HG03103 (cell line): ENCODE measurements around the gene KCNK17.
"Not testable (repeated sequence)": the region's sequence is repeated elsewhere in the genome, so short reads cannot be mapped to it uniquely, and the experiment has no call there.

Experiments used
- ATAC-seq: cut with Tn5 transposase; IDR thresholded peaks from one replicate; pipeline ENCODE4 v1.9.1; 2021; ENCODE audit warnings: low read depth; ENCODE audit not compliant: unreplicated experiment

The KCNK17 gene

DNA sequence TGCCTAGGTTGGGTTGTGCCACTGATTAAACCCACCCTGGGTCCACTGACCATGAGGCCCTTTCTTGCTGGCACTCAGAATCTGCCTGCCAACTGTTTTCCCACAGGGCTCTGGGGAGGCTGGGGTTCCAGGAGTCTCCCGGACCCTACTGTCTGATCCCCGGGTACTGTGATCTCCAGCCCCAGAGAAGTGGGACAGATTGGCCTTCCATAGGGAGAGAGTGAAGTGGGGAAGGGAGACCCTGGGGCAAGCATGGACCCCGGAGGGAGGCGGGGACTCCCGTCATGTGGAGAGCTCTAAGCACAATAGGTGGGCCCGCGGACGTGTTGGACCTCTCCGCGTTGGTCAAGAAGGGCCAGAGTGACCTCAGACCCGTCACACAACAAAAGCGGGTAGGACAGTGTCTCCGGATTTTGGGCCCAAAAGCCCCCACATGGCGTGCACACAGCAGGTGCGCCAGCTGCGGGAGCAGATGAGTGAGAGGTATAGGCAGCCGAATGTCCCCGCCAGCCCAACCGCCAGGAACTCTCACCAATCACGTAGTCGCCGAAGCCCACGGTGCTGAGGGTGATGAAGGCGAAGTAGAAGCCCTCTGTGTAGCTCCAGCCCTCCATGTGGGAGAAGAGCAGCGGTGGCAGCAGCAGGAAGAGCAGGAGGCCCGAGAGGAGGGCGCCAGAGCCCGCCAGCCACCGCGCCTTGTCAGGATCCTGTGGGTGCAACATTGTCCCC lies 10.6 kb downstream of the KCNK17 start:
- ATAC-seq, result no peak

DNA sequence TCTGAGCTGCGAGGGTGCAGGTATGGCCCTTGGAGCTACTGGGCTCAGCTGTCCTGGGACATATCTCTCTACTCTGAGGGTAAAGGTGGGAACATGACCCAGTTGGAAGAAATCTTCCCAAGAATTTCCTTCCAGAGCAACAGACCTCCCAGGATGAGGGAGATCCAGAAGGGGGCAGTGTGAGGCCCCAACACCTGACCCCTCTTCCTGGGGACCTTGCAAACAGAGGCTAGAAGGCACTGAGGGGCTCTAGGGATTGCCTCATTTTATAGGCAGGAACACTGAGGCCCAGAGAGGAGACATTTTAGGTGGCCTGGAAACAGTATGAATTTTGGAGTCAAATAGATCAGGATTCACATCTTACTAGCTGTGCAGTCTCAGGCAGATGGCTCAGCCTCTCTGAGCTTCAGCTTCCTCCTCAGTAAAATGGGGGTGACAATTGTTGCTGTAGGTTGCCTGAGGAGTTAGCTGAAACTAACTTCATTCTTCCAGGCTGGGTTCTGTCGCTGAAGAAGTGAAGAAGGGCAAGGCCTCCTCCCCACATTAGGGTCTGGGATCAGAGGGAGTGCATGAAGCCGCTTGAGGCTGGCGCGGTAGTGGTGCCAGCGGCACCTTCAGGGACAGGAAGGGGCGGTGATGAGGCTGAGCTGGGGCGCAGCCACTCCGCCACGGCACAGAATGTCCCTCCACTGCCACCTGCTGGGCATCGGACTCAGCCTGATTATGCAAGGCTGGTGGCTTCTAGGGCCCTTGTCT lies 11.4 kb downstream of the KCNK17 start:
- no peak for ATAC-seq

DNA sequence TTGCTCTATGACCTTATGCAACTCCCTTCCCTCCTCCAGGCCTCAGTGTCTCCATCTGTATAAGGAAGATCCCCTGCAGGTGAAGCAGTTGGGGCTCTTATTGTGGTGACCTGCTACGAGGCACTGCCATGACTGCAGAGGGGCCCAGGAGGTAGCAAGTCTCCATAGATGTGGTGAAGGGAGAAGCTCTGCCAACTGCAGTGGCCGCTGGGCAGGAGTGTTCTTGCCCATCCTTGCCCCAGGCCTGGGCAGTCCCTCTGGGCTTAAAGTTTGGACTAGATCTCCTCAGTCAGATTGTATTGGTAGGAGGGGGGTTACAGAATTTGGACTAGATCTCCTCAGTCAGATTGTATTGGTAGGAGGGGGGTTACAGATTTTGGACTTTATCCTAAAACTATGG lies 12.2 kb downstream of the KCNK17 start:
- ATAC-seq, result no peak

DNA sequence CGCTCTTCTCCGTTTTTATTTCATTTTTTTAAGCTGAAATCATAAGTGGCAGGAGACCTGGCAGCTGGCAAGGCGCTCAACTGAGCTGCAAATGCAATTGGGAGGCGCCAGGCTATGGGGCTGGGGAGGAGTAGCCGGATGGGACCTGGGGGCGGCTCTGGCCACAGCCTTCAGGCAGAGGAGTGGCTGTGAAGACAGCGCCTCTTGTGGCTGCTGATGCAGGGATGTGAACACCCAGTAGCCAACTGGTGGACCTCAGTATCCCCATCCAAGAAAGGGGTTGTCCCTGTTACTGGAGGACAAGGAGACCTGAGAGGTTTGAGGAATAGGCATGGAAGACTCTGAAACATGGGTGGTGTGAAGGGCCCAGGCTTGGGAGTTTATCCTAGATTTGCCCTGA lies 12.6 kb downstream of the KCNK17 start:
- no peak for ATAC-seq

DNA sequence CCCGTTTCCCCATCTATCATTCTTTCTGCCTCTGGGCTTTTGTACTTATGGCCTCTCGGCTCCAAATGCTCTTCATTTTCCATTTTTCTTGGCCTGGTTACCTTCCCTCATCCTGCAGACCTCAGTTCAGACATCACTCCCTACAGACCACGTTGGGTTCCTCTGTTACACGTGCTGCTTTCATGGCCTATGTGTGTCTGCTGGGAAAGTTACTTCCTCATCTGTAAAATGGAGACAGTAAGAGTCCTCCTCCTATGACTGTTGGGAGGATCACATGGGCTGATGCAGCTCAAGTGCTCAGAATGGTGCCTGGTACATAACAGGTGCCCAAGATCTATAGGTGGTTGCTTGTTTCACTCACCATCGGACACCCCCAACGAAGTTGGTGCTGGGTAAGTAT lies 13.5 kb downstream of the KCNK17 start:
- ATAC-seq, result no peak

DNA sequence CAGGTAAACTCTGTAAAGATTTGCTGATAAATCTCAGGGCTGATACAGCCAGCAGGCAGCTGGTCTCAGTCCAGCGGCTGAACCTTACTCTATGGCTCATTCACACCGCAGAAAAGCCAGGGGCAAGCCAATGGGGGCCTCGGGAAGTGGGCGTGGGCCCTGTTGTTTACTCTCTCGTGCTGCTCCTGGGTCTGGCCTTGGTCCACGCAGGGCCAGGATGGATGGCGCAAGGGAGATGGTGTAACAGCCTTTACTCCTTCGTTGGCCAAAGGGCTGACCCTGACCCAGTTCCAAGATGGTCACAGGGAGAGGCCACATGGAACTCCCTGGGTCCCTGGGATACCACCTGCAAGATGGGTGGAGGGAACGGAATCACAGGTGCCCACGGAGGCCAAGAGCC lies 16.2 kb downstream of the KCNK17 start:
- no peak for ATAC-seq

DNA sequence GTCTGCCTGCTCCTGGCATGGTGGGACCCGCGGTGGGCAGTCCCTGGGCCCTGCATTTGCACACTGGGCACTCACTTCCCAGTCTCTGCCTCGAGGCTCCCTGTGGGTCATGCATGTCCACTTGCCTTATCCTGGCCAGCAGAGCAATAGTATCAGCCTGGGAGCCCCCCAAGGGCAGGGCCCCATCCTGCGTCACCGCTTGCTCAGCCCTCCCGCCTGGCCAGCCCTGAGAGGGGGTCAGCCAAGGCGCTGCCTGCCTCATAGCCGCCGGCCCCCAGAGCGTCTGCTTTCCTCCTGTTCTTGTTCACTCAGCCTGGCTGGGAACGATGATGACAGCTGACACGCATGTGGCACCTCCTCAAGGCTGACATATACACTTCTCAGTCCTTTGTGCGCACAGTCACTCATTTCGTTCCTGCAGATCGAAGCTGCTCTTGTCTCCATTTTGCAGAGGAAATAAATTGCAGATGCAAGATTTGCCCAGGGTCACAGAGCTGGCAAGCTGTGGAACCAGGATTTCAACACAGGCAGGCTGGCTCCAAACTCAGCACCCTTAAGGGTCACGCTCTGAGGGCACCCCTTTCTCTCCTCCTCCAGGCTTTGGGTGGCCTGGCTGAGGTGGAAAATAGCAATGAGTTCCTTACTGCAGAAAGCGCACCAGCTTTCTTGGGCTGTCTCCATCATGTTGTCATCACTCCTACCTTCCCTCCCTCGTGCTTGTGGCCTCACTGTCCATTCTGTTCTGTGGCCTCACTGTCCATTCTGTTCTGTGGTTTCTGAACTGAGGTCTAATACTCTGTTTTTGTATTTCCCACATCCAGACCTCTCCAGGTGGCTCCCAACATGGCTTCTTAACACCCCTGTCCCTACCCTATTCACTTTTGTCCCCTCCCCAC lies 17.2 kb downstream of the KCNK17 start:
- ATAC-seq, result no peak

DNA sequence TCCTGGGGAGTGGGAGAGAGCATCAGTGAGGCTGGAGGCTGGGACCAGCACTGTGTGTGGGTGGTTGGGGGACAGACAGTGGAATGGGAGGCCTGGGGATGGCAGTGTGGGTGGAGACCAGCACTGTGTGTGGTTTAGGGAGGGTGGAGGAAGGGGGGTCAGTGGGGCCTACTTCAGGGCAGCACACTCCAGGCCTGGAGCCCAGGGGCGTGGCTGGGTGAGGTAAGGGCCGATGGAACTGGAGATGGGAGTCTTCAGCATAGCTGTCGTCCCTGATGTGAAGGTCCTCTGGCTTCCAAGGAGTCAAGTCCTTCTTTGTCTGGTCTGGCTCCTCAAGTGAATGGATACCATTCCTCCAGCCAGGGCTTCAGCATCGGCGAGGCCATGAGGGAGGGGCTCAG lies 18.6 kb downstream of the KCNK17 start:
- no peak for ATAC-seq

DNA sequence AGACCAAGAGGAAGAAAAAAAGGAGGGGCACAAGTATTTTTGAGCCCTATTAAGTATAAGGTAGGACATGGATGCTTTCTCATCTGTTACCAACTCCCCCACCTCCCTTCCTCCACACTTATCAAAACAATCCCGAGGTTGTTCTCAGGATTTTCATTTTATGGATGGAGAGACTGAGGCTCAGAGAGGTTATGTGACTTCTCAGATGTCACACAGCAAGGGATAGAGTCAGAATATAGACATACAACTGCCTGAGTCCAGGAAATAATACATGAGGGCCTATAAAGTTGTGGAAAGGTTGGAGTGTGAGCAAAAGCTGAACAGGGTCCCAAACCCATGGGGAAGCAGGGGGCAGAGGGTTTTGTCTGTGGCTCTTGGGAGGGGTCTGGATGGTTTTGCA lies 19.3 kb downstream of the KCNK17 start:
- ATAC-seq, result no peak

DNA sequence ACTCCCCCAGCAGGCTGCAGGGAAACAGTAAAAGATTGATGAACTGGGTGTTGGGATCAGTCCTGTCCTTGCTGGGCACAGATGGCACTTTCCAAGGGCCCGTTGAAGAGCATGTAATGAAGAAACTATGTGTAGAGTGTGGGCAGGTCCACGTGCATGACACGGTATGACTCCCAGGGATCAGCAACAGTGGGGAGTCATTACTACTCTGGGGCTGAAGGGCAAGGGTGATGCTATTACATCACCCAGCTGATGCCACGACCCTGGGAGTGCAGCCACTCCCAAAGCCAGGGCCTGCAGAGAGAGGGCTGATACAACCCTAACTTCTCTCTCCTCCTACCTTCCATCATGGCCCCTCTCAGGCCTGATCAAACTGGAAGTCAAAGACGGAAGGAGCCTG lies 20.1 kb downstream of the KCNK17 start:
- ATAC-seq, result no peak

DNA sequence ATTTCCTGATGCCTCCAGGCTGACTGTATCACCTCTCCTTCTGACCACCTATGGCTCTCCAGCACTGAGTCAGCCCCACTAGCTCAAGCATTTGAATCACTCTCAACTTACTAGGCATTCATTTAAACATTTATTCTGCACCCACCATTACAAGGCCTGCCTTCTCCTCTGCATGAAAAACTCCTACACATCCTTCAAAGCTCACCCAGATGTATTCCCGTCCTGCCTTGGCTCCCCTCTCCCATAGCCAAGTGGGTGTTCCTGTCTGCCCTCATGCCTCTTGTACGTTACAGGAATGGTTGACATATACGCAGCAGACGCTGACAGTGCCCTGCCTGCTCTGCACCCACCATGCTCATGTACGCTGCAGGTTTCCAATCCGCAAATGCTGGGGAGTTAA lies 21.6 kb downstream of the KCNK17 start:
- no peak for ATAC-seq

DNA sequence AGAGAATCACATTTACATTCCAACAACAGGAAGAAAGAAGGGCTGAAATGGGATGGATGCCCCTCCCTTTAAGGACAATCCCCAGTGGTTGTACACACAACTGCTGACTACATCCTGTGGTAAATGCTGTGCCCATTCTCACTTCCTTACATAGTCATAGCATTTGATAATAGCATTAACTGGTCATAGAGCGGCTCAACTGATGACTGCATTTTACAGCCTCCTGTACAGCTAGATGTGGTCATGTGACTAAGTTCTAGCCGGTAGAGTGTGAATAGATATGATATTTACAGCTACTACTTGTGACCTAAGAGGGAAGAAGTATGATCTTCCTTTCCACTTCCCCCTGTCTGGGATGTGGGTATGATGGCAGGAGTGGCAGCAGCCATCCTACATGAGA lies 24.7 kb downstream of the KCNK17 start:
- ATAC-seq, result no peak

DNA sequence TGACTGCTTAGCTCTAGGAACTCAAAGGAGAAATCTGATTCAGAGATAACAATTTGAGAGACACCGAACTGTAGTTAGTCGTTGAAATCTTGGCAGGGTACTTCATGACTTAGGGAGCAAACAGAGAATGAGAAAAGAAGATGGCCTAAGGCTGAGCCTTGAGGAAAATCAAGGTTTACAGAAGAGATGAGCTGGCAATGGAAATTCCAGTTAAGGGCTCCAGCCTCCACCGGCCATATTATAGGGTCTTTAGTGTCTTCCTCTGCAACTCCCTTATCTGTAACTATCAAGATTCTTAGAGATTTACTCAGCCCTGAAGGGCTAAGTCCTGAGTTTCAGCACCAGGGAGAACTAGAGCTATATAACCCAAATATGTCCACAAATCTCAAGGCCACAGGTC lies 26.6 kb downstream of the KCNK17 start:
- ATAC-seq, result no peak

DNA sequence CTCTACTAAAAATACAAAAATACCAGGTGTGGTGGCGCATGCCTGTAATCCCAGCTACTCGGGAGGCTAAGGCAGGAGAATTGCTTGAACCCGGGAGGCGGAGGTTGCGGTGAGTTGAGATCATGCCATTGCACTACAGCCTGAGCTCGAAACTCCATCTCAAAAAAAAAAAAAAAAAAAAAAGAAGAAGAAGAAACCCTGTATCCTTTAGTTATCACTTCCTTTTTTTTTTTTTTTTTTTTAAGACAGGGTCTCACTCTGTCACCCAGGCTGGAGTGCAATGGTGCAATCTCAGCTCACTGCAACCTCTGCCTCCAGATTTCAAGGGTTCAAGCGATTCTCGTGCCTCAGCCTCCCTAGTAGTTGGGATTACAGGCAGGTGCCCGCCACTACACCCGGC lies 27.6 kb downstream of the KCNK17 start:
- not testable (repeated sequence) for ATAC-seq

DNA sequence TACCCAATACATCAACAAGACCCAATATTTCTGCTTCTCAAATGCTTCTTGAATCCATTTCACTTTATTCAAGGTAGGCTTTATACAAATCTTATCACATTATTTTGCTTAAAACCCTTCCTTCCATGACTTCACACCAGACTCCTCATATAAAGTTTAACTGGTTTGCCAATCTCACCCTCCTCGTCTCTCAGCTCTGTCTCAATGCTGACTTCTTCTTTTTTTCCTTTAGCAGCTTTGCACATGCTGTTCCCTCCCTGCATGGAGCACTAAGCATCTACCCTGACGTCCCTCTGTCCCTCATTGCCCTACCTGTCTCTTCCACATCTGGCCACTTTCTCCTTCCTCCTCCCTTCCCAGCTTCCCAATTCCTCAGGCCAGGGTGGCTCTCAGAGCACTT lies 31.4 kb downstream of the KCNK17 start:
- ATAC-seq, result no peak

DNA sequence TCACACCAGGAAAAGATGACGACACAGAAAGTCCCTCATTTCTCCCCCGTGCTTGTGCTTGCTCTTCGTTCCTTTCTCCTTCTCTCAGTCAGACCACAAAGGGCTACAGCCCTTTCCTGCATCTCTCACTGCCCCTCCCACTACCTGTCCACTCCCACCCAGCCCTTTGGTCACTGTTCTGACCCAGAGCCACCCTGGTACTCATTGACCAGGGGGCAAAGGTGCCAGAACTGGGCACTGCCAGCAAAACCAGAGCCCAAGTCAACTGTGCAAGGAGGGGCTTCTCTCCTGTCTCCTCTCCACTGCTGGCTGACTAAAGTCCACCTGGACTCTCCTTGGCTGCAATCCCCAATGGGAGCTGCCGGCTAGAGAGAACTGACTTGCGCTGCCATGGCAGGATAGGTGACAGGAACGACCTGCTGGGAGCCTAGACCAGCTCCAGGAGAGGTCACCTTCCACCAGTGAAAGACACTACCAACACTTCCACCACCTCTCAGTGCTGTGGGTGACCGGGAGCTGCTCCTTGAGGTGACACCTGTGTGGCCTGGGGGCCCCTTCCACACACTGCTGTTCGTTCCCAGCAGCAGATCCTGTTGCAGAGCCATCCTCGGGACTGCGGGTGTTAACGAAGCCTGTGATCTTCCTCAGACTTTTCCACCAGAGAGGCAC lies 32.8 kb downstream of the KCNK17 start:
- no peak for ATAC-seq

DNA sequence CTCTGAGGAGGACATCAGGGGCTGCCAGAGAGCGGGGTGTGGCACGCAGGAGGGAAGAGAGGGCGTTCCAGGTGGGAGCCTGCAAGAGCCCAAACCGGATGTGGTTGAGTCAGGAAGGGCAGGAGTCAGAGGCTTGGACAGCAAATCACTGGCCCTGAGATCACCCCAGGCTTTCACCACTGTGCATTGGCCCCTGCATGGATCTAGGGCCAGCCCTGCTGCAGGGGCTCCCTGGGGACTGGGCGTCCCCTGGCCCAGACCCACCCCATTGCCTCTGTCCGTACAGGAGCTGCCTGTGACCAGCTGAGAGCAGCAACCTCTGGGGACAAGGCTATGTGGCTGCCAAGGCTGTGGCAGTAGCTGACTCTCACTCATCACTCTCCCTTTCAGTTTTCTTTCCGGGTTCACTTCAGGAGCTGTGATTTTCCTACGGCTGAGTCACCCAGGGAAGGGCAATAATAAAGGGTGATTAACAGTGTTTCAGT lies 33.9 kb downstream of the KCNK17 start:
- no peak for ATAC-seq

DNA sequence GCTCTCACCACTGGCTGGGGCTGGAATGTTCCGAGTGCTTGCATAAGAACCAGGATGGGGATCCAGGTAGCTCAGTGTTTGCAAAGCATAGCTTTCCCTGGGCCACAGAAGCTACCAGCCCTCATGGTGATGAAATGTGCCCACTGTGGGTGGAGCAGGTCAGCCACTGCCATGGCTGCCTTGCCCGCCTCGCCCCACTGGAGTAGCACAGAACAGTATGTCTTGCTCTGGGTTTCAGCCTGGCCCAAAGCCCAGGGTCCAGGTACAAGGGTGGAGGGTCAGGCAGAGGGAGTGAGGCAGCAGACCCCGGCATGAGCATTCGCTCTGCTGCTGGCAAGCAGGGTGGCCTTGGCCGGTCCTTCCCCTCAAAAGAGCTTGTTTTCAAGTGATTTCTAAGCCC lies 34.7 kb downstream of the KCNK17 start:
- no peak for ATAC-seq

DNA sequence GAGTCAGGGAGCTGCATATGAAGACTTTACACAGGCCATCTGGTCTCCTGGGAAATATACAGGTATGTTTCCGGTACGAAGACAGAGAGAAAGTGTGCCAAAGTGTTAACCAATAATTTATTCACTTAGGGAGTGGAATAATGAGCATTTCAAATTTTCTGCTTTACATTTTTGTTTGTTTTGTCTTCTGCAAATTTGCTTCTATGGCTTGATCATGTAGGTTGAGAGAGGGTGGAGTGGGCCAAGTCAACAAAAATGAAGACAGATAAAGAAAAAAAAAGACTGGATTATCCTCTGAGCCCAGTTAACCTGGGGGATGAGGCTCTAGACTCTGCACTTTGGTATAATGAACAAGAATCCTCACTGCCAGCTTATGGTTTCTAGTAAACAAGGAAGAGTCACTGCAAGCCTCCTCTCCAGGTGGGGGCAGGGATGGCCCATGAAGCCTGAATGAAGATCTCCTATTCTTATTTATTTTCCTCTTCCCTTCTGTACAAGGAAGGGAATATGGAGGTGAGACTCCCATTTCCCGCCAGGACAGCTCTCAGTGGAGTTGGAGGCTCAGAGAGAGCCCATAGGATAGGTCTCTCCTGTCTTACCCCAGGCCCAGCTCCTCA lies 37.7 kb downstream of the KCNK17 start:
- ATAC-seq, result no peak

DNA sequence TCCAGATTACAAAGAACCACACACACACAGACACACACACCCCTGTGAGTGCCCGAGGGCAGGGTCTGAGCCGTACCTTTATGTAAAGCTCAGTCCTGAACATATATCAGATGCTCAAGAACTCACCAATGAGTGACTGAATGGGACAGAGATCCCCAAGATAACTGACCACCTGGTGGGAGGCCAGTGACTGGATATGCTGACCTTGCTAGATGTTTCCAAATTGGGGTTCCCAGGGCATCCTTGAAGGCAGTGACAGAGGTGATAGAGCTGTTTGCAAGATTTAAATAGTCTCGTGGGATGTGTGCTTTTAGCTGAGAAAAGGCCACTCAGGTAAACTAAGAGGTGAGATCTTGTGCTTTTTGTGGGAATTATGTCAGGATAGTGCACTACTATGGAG lies 39.3 kb downstream of the KCNK17 start:
- no peak for ATAC-seq
